Measurements from ENCODE around the gene ACTL7A.

The ACTL7A gene

DNA sequence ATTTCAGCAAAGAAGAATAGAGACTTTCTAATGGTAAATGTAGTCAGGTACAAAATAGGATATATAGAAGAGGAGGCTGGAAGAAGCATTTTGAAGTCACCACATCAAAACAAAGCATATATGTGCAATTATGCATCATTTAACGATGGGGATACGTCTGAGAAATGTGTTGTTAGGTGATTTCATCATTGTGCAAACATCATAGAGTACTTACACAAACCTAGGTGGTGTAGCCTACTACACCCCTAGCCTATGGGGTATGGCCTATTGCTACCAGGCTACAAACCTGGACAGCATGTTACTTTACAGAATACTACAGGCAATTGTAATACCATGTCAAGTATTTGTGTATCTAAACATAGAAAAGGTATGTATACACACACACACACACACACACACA lies 43.4 kb downstream of the ACTL7A start:
- TF ChIP-seq, protein P1, sequence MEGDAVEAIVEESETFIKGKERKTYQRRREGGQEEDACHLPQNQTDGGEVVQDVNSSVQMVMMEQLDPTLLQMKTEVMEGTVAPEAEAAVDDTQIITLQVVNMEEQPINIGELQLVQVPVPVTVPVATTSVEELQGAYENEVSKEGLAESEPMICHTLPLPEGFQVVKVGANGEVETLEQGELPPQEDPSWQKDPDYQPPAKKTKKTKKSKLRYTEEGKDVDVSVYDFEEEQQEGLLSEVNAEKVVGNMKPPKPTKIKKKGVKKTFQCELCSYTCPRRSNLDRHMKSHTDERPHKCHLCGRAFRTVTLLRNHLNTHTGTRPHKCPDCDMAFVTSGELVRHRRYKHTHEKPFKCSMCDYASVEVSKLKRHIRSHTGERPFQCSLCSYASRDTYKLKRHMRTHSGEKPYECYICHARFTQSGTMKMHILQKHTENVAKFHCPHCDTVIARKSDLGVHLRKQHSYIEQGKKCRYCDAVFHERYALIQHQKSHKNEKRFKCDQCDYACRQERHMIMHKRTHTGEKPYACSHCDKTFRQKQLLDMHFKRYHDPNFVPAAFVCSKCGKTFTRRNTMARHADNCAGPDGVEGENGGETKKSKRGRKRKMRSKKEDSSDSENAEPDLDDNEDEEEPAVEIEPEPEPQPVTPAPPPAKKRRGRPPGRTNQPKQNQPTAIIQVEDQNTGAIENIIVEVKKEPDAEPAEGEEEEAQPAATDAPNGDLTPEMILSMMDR (IDR thresholded peaks at IDR 0.05; ENCODE audit: low read depth, low read length), result no peak
- no peak for DNase-seq (ENCODE audit: extremely low read depth, low read depth)

DNA sequence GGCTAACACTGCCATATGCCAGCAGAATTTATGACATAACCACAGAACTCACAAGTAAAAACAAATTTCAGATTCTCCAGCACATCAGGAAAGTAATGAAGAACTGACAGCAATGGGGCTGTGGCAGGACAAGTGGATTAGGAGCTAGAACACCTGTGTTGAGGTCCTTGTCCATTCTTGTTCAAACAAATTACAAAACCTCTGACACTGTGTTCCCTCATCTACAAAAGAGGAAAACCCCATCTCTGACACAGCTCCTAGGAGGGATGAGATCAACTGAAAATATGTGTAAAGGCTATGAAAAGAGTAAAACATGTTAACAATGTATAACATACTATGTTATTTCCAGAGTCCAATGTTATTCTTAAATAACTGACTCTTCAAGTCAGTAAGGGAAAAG lies 48.3 kb downstream of the ACTL7A start:
- TF ChIP-seq, protein P1 (IDR thresholded peaks at IDR 0.05; ENCODE audit: low read depth, low read length), result no peak
- no peak for DNase-seq (ENCODE audit: extremely low read depth, low read depth)

DNA sequence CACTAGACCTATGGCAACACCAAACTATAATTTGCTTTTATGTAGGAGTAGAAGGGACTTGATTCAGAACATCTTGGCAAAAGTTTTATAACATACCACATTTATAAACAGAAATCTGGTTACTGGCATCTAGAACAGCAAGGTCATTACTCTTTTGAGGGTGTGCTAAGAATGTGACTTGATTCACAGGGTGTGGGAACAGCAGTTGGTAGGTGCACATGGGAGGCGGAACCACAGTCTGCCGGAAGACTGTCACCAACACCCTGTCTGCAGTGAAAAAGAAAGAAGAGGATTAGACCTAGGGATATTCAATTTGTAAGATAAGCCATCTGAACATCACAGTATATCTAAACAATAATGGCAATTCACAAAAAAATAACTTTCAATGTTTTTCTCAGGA lies 48.8 kb downstream of the ACTL7A start:
- no peak for DNase-seq (ENCODE audit: extremely low read depth, low read depth)
- TF ChIP-seq, protein P1 (IDR thresholded peaks at IDR 0.05; ENCODE audit: low read depth, low read length), result no peak

DNA sequence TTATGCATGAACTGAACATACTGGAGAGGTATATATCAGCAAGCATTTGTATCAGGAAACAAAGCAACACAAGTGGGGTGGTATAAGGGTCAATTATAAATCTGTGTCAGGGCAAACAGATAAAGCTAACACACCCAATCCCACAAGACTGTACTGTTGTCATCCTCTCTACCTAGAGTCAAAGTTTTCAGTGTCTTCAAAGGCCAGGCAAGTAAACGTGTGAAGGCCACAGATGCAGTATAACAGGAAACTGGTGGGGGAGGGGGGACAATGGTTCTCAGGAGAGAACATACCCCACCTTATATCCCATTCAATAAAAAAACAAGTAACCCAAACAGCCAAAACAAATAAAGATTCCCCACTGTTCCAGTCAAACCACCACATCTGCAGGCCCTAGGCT lies 49.8 kb downstream of the ACTL7A start:
- TF ChIP-seq, protein P1 (IDR thresholded peaks at IDR 0.05; ENCODE audit: low read depth, low read length), result no peak
- DNase-seq (ENCODE audit: extremely low read depth, low read depth), result no peak
